ENCODE data around the gene COL13A1. TPM values are rescaled to one million over a fixed set of nuclear protein-coding genes. Genes with fewer than 3 reads are reported as not detected.

The COL13A1 gene
- total RNA-seq, 1 experiment from 2014 or later: 0.05 TPM

GRCh38 chr10:69885379-69886013, 83.8 kb downstream of the COL13A1 start:
- peak; percentile 44 for DNase-seq (ENCODE audit: low spot score)

DNA sequence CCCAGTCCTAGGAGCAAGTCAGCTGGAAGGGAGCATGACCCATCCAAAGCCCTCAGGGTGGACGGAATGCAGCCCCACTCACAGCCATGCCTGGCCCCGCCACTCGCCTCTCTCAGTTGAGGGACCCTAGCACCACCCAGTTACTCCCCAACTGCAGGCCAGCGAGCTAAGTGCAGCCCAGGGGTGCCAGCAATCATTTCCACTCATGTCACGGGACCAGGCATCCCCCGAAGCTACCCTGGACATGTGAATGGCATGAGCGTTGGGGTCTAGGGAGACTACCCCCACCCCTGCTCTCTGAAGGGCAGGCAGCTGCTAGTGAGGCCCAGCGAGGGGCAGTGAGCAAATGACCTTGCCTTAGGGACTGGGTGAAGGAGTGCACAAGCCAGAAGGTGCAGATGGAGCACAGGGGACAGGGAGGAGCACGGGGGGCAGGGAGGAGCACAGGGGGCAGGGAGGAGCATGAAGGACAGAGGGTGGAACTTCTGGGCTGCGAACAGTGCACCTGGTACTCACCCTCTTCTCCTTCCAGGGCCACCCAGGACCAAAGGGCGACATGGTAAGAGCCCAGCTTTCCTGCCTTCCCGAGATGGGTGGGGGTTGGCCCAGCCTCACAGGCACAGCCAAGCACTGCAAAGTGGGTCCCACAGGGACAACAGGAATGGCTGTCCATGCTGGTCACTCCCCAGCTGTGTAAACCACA, 87.3 kb downstream of the COL13A1 start:
- DNase-seq (ENCODE audit: low spot score): no peak

DNA sequence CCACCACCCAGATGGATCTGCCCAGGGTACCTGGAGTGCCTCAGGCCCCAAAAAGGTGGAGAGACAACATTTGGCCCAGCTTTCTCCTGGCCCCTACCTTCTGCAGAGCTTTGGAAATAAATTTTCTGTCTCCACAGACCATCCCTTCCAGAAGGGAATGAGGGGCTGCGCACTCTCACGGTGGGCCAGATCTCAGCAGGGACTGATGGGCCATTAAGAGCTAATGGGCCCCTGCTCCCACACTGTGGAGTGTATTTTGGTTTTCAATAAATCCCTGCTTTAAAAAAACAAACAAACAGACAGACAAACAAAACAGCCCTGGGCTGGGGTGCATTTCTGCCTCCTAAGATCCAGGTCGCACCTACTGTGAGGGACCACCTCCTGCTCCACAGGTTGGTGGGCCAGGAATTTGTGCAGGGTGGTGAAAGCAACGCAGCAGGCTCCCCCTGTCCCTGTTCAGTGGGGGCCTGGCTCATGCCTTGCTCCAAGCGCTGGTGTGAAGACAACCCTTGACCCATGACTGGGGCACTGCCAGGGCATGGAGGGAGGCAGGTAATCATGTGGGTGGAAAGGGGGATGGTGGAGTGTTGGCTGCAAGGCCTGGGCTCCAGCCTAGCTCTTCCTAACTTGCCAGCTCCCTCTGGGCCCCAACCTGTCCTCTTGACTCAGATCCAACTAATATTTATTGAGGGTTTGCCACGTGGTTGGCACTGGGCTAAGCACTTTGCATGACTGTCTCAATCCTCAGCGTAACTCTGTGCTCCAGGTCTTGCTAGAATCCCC, 88.5 kb downstream of the COL13A1 start:
- no peak for DNase-seq (ENCODE audit: low spot score)

- no peak for DNase-seq (ENCODE audit: low spot score)
Observed at GRCh38 chr10:69891057-69891617, 89.4 kb downstream of the COL13A1 start.

GRCh38 chr10:69892406-69892805, 90.7 kb downstream of the COL13A1 start:
- no peak for DNase-seq (ENCODE audit: low spot score)

DNA sequence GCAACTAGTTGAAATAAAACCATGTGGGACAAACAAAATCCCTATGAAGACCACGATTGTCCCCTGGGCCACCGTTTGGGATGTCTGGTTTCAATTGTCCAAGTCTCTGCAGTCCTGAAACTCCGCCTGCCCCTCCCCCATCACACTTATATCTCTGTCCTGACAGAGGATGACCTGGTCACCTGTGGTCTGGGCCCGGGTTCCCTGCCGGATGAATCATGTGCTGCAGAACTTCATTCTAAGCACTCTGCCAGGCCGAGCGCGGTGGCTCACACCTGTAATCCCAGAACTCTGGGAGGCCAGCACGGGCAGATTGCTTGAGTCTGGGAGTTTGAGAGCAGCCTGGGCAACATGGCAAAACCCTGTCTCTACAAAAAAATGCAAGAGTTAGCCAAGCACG, 91.1 kb downstream of the COL13A1 start:
- DNase-seq (ENCODE audit: low spot score): no peak

DNA sequence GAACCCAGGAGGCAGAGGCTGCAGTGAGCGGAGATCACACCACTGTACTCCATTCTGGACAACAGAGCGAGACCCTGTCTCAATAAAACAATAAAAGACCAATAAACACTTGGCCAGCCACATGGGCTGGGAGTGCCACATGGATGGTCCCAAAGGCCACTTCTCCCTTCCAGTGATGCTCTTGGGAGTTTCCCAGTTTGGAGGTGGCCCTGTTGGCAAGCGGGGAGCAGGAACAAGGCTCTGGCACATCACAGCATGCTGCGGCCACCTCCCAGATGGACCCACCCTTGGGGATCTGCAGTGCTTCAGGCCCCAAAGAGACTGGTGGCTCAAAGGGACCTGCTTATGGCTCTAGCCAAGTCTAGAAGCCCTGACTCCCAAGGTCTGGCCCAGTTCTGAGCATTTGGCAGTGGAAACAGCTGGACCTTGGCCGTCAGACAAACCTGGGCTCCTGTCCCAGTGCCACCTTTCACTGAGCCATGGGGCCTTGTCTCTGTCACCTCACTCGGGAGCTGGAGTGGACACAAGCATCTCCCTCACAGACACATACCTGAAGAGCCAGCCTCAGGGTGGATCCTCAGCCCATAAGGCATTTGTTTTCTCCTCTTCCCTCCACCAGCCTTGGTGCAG, 91.7 kb downstream of the COL13A1 start:
- DNase-seq (ENCODE audit: low spot score): no peak

DNA sequence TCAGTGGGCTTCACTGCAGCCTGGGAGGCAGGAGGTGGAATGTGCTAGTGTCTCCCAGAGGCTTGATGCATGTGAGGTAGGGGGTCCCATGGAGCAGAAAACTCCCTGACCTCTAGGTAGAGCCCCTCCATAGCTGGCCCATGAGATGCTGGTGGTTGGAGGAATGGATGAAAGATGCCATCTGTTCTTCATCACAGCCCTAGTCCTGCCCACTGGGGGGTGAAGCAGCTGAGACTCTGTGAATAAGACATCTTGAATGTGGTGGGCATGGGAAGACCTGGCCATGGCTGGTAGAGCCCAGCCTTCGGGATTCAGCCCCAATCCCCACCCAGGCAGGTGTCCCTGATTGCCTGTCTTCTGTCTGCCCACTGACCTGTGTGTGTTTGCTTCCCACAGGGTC, 92.5 kb downstream of the COL13A1 start:
- DNase-seq (ENCODE audit: low spot score): no peak

DNA sequence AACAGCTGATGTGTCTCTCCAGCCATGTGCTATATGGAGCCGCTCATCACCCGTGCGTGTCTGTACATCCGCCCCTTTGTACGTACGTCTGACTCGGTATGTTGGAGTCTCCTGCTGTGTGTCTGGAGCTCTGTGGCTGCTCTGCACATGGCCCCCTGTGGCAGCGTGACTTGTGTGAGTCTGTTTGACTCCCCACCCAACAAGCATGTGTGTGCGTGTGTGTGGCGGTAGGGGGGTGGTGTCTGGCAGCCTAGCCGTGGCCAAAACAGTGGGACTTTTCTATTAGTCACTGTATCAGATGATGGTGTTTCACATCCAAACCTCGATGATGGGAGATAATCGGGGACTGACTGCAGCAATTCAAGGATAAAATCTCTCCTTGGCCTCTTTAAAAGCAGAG, 94.1 kb downstream of the COL13A1 start:
- DNase-seq (ENCODE audit: low spot score): no peak

GRCh38 chr10:69896606-69897231, 95.0 kb downstream of the COL13A1 start:
- no peak for DNase-seq (ENCODE audit: low spot score)

GRCh38 chr10:69897432-69897831, 95.7 kb downstream of the COL13A1 start:
- no peak for DNase-seq (ENCODE audit: low spot score)

DNA sequence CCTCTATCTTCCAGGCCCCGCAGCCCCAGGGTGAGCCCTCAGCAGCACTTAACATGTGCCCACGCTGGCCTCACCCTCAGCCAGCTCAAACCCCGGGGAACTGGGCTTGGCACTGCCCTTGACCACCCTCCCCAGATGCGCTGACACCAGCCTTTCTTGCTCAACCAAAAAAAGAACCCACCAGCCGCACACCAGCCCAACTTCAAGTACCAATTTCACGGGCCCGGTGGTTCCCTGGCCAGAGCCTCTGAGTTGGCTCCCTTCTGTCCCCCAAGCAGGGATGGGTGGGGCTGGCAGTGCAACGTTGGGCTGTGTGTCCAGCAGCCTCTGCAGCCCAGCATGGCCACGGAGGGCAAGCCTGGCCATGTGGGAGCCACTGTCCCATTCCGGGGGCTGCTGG, 96.3 kb downstream of the COL13A1 start:
- DNase-seq (ENCODE audit: low spot score): no peak

- no peak for DNase-seq (ENCODE audit: low spot score)
Observed at GRCh38 chr10:69898524-69898923, 96.8 kb downstream of the COL13A1 start.

DNA sequence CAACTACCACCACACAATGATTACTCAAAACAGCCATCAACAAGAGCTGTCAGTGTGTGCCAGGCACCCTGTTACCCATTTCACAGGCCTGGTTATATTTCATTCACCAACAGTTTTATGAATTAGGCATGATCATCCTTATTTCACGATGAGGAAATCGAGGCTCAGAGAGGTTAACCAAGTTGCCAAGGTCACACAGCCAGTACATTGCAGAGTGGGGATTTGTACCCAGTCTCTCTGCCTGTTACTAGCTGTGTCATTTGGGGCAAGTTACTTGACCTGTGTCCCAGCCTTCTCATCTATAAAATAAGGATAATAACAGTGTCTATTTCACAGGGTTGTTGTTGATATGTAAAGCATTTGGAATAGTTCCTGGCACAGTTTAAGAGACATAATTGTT, 97.2 kb downstream of the COL13A1 start:
- no peak for DNase-seq (ENCODE audit: low spot score)

- no peak for DNase-seq (ENCODE audit: low spot score)
Observed at GRCh38 chr10:69899727-69900595, 98.3 kb downstream of the COL13A1 start.

DNA sequence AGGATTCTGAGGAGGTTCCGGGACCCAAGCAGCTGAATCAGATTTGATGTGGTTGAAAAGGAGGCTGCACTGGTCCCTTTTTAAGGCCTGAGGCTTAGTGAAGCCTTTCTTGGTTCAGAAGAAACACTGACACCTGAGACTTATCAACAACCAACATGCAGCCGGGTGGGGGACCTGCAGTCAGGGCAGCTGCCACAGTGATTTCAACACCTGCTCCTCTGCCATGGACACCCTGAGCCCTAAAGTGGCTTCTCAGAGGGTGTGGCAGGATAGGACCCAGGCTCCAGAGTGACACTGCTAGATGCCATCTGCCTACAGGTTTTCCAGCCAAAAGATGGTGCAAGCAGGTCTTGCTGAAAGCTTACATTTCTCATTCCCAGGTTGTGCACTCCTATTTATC, 99.3 kb downstream of the COL13A1 start:
- no peak for DNase-seq (ENCODE audit: low spot score)

GRCh38 chr10:69901628-69902505, 100.2 kb downstream of the COL13A1 start:
- peak; percentile 50 for DNase-seq (ENCODE audit: low spot score)

GRCh38 chr10:69902835-69903535, 101.3 kb downstream of the COL13A1 start:
- no peak for DNase-seq (ENCODE audit: low spot score)

DNA sequence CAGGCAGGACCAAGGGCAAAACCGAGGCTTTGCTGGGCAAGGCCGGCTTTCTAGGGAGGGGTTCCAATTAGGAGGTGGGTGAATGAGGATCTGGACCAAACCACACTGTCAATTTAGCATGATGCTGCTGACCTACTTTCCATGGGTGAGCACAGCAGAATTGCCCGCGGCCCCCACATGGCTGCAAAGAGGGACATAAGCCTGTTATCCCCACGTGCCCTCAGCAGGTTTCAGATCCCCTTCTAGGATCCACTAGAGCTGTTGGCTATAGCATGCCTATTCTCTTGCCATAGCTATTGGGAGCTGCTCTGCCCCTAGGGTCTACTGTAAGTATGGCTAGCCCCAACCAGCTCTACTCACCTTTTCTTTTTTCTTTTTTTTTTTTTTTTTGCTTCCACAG, 102.8 kb downstream of the COL13A1 start:
- DNase-seq (ENCODE audit: low spot score): no peak

All from HT-29 (cell line).